Neural crest cell (in vitro differentiated cells): ENCODE results near the gene DEPDC7. TPM values are rescaled to one million over a fixed set of nuclear protein-coding genes. Genes with fewer than 3 reads are reported as not detected.

Experiments
- DNase-seq: peaks from one replicate; pipeline ENCODE4 v3.0.0; 2021; ENCODE audit warnings: low read depth, mixed read lengths, low spot score
- H3K27ac Mint-ChIP-seq: one replicate; pipeline ENCODE4 v1.8.0; 2021; ENCODE audit warnings: mild to moderate bottlenecking, mixed read lengths; ENCODE audit not compliant: unreplicated experiment
- H3K27me3 Mint-ChIP-seq: 2 replicates; pipeline ENCODE4 v1.8.0; 2021; ENCODE audit warnings: low read depth, mild to moderate bottlenecking, mixed read lengths
- H3K36me3 Mint-ChIP-seq: 2 replicates; pipeline ENCODE4 v1.8.0; 2021; ENCODE audit warnings: low read depth, mild to moderate bottlenecking, mixed read lengths
- H3K4me1 Mint-ChIP-seq: 2 replicates; pipeline ENCODE4 v1.8.0; 2021; ENCODE audit warnings: mixed read lengths
- H3K4me3 Mint-ChIP-seq: one replicate; pipeline ENCODE4 v1.8.0; 2021; ENCODE audit warnings: mild to moderate bottlenecking, mixed read lengths
- H3K9me3 Mint-ChIP-seq: 2 replicates; pipeline ENCODE4 v1.8.0; 2021; ENCODE audit warnings: mixed read lengths
- CTCF ChIP-seq: fragments of 200-600 bp; sonication (generic); conservative IDR thresholded peaks from 2 replicates; pipeline ENCODE4 v1.5.0; 2021; ENCODE audit warnings: antibody characterized with exemption, mild to moderate bottlenecking
- total RNA-seq: library from RNA; stranded (reverse); gene quantifications from 2 replicates; pipeline ENCODE4 v1.2.1, GENCODE V29; 2021

The DEPDC7 gene
- total RNA-seq, 1 donor from 2014 or later: 3.9 TPM

- DNase-seq: no peak
- Mint-ChIP-seq H3K9me3 (no peaks in the 10 kb centered on the region), H3K27ac (no peak overlapping the region), H3K27me3 (no peaks in the 10 kb centered on the region), H3K4me1 (peaks cover 7% of the 10 kb centered on the region), H3K4me3 (no peak overlapping the region), H3K36me3 (no peaks in the 10 kb centered on the region)
- TF ChIP-seq CTCF: no peak
Observed at GRCh38 chr11:33035011-33035410, 19.3 kb downstream of the DEPDC7 start.

DNA sequence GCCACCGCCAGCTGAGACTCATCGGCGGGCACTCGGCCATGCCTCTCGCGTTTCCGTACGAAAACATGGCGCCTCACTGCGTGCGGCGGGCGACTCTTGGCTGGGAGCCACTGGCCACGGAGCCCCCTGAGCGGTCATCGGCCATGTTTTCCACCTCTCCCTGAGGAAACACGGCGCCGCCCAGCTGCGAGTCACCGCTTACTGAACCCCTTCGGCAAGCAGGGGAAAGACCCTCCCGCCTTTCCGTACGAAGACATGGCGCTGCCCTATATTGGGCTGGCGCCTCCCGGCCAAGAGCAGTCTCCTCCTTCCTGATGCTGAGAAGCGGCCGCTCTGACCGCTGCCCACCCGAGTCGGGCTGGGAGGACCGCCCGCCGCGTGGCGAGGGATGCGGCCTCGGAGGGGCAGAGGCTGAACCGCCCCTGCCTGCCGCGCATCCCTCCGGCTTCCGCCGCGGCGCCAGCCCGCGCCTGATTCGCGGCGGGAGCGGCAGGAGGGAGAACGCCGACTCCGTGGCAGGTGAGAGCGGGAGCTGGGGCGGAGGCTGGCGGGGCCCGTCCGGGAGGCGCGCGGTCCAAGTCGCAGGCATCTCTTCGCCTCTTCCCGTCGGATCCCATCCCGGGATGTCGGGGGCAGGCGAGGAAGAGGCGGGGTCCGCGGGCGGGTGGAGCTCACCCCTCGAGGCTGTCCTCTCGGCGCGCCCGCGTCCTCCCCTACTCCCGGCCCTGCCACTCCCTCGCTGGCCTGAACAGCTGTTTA lies 23.8 kb downstream of the DEPDC7 start, which contains the start of gene TCP11L1:
TCP11L1 (plus strand) TSS at position 299 of the 759 bp plus-strand sequence. CDS start 4,202 bp downstream, outside the sequence.
- no peaks in the 10 kb centered on the region for H3K27me3 Mint-ChIP-seq
- no peaks in the 10 kb centered on the region for H3K9me3 Mint-ChIP-seq
- DNase-seq: peak; percentile 85
- peak within 1 kb of the TSS; percentile 99 for H3K27ac Mint-ChIP-seq
- peaks cover 9% of the 10 kb centered on the region for H3K36me3 Mint-ChIP-seq
- H3K4me1 Mint-ChIP-seq: peaks cover 20% of the 10 kb centered on the region
- peak within 1 kb of the TSS; percentile 98 for H3K4me3 Mint-ChIP-seq
- TF ChIP-seq CTCF: no peak

- Mint-ChIP-seq H3K27ac (peak overlapping the region; percentile 94), H3K9me3 (no peaks in the 10 kb centered on the region), H3K36me3 (peaks cover 16% of the 10 kb centered on the region), H3K4me1 (peaks cover 20% of the 10 kb centered on the region), H3K4me3 (peak overlapping the region; percentile 98), H3K27me3 (no peaks in the 10 kb centered on the region)
- no peak for TF ChIP-seq CTCF
- DNase-seq: no peak
Observed at GRCh38 chr11:33040033-33040861, 24.6 kb downstream of the DEPDC7 start.

GRCh38 chr11:33040862-33041453 lies 25.3 kb downstream of the DEPDC7 start:
- DNase-seq: no peak
- TF ChIP-seq CTCF: no peak
- H3K36me3 Mint-ChIP-seq: peaks cover 22% of the 10 kb centered on the region
- peaks cover 4% of the 10 kb centered on the region for H3K9me3 Mint-ChIP-seq
- no peaks in the 10 kb centered on the region for H3K27me3 Mint-ChIP-seq
- peak overlapping the region; percentile 98 for H3K4me3 Mint-ChIP-seq
- H3K4me1 Mint-ChIP-seq: peaks cover 20% of the 10 kb centered on the region
- H3K27ac Mint-ChIP-seq: no peak overlapping the region

DNA sequence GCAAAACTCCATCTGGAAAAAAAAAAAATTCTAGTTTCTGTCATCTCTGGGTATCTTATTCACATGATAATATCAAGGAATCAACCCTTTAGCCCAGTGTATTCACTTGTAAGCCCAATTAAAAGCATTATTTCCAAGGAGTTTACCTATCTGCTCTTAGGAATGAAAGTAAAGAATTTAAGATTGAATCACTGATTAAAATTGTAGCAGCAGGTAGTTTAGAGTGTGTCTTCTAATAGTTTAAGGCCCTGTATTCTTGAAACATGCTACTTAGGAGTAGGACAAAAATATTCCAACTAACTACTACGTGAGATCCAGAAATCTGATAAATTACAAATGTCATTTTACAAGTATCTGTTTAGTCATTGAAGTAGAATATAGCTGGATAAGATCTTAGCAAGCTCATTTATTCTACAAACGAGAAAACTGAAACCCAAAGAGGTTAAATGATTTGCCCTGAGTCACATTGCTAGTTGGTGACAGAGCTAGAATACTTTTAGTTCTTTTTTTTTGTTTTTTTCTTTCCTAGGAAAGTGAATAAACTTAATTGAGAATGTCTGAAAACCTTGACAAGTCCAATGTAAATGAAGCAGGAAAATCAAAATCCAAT lies 27.6 kb downstream of the DEPDC7 start:
- H3K4me3 Mint-ChIP-seq: peak overlapping the region; percentile 18
- DNase-seq: no peak
- peaks cover 36% of the 10 kb centered on the region for H3K36me3 Mint-ChIP-seq
- H3K27me3 Mint-ChIP-seq: no peaks in the 10 kb centered on the region
- peaks cover 20% of the 10 kb centered on the region for H3K4me1 Mint-ChIP-seq
- peaks cover 4% of the 10 kb centered on the region for H3K9me3 Mint-ChIP-seq
- no peak for TF ChIP-seq CTCF
- no peak overlapping the region for H3K27ac Mint-ChIP-seq
